Calu3 (cell line): ENCODE results near the gene PPP1R13B. TPM values are rescaled to one million over a fixed set of nuclear protein-coding genes. Genes with fewer than 3 reads are reported as not detected.

Experiments
- BruUV-seq: library from RNA; stranded (reverse); fragments of 400-500 nt; replicated peaks from 2 replicates; lab custom pipeline; 2021; lab: Mats Ljungman, UMichigan
- CTCF ChIA-PET: fragments of 300-600 bp; sonication (Branson Sonifier 250); formaldehyde crosslinking; loops from one replicate; lab custom pipeline; 2022; ENCODE audit warnings: antibody characterized with exemption; lab: Charles Lee
- DNase-seq: peaks from one replicate; pipeline ENCODE4 v3.0.0; 2022
- H3K27ac Mint-ChIP-seq: one replicate; pipeline ENCODE4 v1.8.0; 2022; ENCODE audit warnings: mixed read lengths; ENCODE audit not compliant: unreplicated experiment
- H3K27me3 Mint-ChIP-seq: one replicate; pipeline ENCODE4 v1.8.0; 2022; ENCODE audit warnings: mixed read lengths; ENCODE audit not compliant: unreplicated experiment
- H3K36me3 Mint-ChIP-seq: one replicate; pipeline ENCODE4 v1.8.0; 2022; ENCODE audit warnings: mild to moderate bottlenecking, moderate library complexity, mixed read lengths; ENCODE audit not compliant: insufficient read depth, unreplicated experiment
- H3K4me1 Mint-ChIP-seq: one replicate; pipeline ENCODE4 v1.8.0; 2022; ENCODE audit warnings: mild to moderate bottlenecking, low read depth, mixed read lengths; ENCODE audit not compliant: unreplicated experiment
- H3K4me3 Mint-ChIP-seq: one replicate; pipeline ENCODE4 v1.8.0; 2022; ENCODE audit warnings: mild to moderate bottlenecking, low read depth, moderate library complexity, mixed read lengths; ENCODE audit not compliant: unreplicated experiment
- H3K9me3 Mint-ChIP-seq: one replicate; pipeline ENCODE4 v1.8.0; 2022; ENCODE audit warnings: low read depth, mixed read lengths; ENCODE audit not compliant: unreplicated experiment
- intact Hi-C: fragments of 100-400 bp; cut with micrococcal nuclease; formaldehyde crosslinking; loops from one replicate; pipeline ENCODE4 v1.10.0; 2022; ENCODE audit not compliant: unreplicated experiment
- total RNA-seq: library from RNA; stranded (reverse); gene quantifications from 2 replicates; pipeline ENCODE4 v1.2.3, GENCODE V29; 2022
- TF ChIP-seq, protein P1 (sequence below): fragments of 200-600 bp; IDR thresholded peaks from one replicate; pipeline ENCODE4 v1.8.0; 2022; ENCODE audit warnings: antibody characterized with exemption; ENCODE audit not compliant: unreplicated experiment

PPP1R13B gene
- total RNA-seq, 1 experiment from 2014 or later: 27.7 TPM

DNA sequence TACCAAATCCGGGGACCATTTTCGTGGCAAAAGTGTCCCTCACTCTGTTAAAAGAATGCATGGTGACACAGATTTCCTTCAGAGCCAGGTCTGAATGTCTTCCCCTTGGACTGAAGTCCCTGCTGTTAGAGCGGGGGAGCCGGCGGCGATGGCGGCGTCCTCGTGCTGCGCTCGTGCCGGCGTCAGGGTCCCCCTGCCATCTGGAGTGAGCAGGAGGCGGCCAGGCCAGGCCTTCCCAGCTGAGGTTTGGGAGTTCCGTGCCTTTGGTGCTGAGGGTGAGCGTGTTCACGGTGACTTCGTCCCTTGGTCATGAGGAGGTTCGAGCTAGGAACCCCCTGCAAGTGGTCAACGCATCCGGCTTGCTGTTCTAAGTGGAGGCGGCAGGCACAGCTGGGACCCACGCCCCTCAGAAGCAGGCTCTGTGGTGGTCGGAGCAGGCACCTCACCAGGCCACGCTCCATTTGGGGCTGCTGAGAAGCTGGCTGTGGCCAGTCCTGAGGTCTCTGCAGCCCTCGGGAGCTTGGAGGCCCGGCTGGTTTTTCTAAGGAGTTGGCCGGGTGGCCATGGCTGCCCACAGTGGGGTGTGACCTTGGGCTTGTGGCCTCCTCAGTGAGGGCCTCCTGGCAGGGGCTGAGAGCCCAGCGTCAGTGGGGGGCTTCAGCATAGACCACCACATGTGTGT, 122.2 kb downstream of the PPP1R13B start:
- peaks cover 6% of the 10 kb centered on the region for H3K36me3 Mint-ChIP-seq
- intact Hi-C loops: no loop called here
- TF ChIP-seq, protein P1, sequence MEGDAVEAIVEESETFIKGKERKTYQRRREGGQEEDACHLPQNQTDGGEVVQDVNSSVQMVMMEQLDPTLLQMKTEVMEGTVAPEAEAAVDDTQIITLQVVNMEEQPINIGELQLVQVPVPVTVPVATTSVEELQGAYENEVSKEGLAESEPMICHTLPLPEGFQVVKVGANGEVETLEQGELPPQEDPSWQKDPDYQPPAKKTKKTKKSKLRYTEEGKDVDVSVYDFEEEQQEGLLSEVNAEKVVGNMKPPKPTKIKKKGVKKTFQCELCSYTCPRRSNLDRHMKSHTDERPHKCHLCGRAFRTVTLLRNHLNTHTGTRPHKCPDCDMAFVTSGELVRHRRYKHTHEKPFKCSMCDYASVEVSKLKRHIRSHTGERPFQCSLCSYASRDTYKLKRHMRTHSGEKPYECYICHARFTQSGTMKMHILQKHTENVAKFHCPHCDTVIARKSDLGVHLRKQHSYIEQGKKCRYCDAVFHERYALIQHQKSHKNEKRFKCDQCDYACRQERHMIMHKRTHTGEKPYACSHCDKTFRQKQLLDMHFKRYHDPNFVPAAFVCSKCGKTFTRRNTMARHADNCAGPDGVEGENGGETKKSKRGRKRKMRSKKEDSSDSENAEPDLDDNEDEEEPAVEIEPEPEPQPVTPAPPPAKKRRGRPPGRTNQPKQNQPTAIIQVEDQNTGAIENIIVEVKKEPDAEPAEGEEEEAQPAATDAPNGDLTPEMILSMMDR: no peak
- BruUV-seq: no TSS peak
- CTCF ChIA-PET: no interaction called here
- no peaks in the 10 kb centered on the region for H3K9me3 Mint-ChIP-seq
- H3K4me3 Mint-ChIP-seq: no peak overlapping the region
- H3K27me3 Mint-ChIP-seq: no peaks in the 10 kb centered on the region
- H3K4me1 Mint-ChIP-seq: peaks cover 8% of the 10 kb centered on the region
- DNase-seq: no peak
- no peak overlapping the region for H3K27ac Mint-ChIP-seq

DNA sequence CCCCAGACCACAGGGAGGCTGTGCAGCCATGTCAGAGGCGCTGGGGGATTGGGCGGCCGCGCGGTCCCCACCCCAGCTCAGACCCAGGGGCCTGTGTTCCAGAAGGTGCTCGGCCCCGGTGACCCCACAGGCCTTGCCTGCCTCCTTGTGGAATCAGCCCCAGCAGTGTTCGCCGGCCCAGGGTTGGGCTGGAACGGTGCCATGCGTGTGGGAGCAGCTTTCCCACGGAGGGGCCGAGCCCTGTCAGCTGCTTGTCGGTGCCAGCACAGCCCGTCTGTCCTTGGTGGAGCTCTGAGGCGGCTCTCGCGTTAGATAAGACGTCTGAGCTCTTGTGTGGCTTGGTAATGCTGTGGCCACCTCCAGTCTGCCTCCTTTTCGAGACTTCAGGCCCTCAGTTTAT, 123.3 kb downstream of the PPP1R13B start:
- BruUV-seq: no TSS peak
- H3K4me3 Mint-ChIP-seq: no peak overlapping the region
- no peaks in the 10 kb centered on the region for H3K9me3 Mint-ChIP-seq
- intact Hi-C loops: no loop called here
- H3K4me1 Mint-ChIP-seq: peaks cover 8% of the 10 kb centered on the region
- no peaks in the 10 kb centered on the region for H3K36me3 Mint-ChIP-seq
- no peak for DNase-seq
- TF ChIP-seq, protein P1: no peak
- H3K27ac Mint-ChIP-seq: no peak overlapping the region
- CTCF ChIA-PET: no interaction called here
- no peaks in the 10 kb centered on the region for H3K27me3 Mint-ChIP-seq

DNA sequence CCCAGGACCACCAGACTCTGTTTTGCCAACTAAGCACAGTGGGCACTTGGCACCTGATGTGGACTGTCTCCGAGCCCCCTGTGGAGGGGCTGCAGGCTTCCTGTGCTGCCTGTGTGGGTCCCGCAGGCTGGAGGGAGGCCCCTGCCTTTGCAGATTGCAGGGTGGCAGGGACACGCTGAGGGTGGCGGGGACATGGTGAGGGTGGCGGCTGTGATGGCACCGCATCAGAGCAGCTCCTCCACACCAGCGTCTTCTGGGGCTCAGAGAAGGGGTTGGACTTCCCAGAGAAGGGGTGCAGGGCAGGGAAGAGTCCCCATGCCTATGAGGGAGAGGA, 123.7 kb downstream of the PPP1R13B start:
- Mint-ChIP-seq H3K4me3 (no peak overlapping the region), H3K4me1 (peaks cover 8% of the 10 kb centered on the region), H3K27ac (no peak overlapping the region), H3K27me3 (no peaks in the 10 kb centered on the region), H3K36me3 (peaks cover 2% of the 10 kb centered on the region), H3K9me3 (no peaks in the 10 kb centered on the region)
- CTCF ChIA-PET: no interaction called here
- intact Hi-C loops: no loop called here
- BruUV-seq: no TSS peak
- DNase-seq: no peak
- TF ChIP-seq, protein P1: no peak

DNA sequence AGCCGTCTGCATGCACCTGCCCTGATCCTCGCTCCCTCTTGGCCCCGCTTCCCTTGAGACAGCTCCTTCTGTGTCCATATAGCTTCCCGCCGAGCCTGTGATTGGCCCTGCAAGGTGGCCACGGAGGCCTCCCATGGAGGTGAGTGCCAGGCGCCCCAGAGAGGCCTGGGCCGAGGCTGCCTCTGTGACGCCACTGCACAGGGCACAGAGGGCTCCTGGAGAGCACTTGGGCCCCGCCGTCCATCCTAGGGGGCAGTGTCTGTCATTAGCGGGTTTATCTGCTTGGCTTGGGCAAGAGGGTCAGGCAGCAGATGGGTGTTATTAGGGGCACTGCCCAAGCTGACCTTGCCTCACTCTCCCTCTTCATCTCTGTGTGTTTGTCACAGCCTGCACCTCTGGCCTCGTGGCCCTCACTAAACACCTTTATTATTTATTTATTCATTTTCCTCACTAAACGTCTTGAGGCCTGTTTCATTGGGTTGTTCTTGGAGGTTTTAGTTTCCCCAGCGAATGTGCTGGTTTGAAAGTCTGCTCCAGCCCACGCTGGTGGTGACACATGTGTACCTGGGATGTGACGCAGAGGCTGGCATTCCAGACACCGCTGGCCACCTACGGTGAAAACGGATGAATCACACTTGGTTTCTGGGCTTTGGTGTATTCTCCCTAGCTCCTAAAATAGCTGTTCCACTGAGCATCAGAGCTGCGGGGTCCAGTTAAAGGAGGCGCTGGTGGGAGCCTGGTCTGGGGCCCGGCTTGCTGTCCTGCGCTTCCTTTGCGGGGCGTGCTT, 125.8 kb downstream of the PPP1R13B start:
- no peaks in the 10 kb centered on the region for H3K9me3 Mint-ChIP-seq
- no TSS peak for BruUV-seq
- TF ChIP-seq, protein P1: no peak
- no peak overlapping the region for H3K27ac Mint-ChIP-seq
- peak; percentile 17 for DNase-seq
- H3K27me3 Mint-ChIP-seq: no peaks in the 10 kb centered on the region
- intact Hi-C loops: no loop called here
- peaks cover 23% of the 10 kb centered on the region for H3K4me1 Mint-ChIP-seq
- peaks cover 20% of the 10 kb centered on the region for H3K36me3 Mint-ChIP-seq
- CTCF ChIA-PET: no interaction called here
- H3K4me3 Mint-ChIP-seq: no peak overlapping the region
